ENCODE measurements around the gene SLC23A1.

- TF ChIP-seq EP300 (IDR thresholded peaks at IDR 0.05) (no peak), CTCF (IDR thresholded peaks at IDR 0.05) (no peak), POLR2A (IDR thresholded peaks at IDR 0.05; ENCODE audit: low read depth) (no peak)
Measured at GRCh38 chr5:139383993-139384590, 995 bp upstream of the SLC23A1 start.

Data from esophagus muscularis mucosa (tissue), 4 donors.